Brain pericyte (primary cell): ENCODE measurements around the gene DNPEP.
"Not testable (repeated sequence)": the region's sequence is repeated elsewhere in the genome, so short reads cannot be mapped to it uniquely, and the experiment has no call there.

Experiments
- DNase-seq: peaks from one replicate; pipeline ENCODE4 v3.0.0-alpha.2; 2012; ENCODE audit warnings: low read depth, low spot score

DNPEP gene

DNA sequence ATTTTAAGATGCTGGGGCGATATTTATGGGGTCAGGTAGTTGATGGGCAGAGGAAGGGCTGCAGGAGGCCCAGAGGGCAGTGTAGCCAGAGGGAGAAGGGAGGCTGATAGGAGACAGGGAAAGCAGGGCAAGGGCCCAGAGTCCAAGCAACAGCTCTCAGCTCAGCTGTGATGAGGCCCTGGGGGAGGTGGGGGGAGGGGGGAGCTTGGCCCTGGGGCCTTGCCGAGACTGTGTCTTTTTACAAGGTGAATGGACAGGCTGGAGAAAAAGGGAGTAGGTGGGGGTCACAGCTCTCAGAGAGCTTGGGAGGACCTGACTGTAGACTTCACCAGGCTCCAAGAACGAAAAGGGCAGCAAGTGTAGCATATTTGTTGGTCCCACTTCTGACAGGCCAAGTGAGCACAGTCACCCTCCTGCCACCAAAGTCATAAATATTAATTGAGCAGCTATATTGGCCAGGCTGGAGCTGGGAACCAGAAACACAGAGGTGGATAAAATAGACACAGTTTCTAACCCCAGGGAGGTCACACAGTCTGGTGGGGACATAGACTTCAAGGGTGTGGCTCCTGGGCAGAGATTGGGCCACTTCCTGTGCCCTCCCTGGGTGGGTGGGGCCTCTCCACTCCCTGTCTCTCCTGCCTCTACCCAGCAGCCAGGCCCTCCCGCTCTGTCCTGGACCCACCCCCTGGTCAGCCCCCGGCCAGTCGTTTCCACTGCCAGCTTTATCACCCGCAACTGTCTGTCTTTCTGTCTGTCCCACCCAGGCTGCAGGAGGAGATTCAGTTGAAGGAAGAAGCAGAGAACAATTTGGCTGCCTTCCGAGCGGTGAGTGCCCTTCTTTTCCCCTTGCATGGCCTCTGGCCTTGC is 31.9 kb upstream of the DNPEP start:
- no peak for DNase-seq

GRCh38 chr2:219419012-219419324 is 31.3 kb upstream of the DNPEP start:
- DNase-seq = no peak

GRCh38 chr2:219418155-219419011 is 30.7 kb upstream of the DNPEP start, which contains the start of gene DES:
DES (plus strand) TSS chr2:219418377; CDS start chr2:219418463, 86 bp downstream.
- DNase-seq = no peak

DNA sequence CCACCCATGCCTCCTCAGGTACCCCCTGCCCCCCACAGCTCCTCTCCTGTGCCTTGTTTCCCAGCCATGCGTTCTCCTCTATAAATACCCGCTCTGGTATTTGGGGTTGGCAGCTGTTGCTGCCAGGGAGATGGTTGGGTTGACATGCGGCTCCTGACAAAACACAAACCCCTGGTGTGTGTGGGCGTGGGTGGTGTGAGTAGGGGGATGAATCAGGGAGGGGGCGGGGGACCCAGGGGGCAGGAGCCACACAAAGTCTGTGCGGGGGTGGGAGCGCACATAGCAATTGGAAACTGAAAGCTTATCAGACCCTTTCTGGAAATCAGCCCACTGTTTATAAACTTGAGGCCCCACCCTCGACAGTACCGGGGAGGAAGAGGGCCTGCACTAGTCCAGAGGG is 29.7 kb upstream of the DNPEP start:
- no peak for DNase-seq

DNA sequence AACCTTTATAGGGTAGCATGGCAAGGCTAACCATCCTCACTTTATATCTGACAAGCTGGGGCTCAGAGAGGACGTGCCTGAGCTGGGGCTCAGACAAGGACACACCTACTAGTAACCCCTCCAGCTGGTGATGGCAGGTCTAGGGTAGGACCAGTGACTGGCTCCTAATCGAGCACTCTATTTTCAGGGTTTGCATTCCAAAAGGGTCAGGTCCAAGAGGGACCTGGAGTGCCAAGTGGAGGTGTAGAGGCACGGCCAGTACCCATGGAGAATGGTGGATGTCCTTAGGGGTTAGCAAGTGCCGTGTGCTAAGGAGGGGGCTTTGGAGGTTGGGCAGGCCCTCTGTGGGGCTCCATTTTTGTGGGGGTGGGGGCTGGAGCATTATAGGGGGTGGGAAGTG is 29.2 kb upstream of the DNPEP start:
- DNase-seq = no peak

DNA sequence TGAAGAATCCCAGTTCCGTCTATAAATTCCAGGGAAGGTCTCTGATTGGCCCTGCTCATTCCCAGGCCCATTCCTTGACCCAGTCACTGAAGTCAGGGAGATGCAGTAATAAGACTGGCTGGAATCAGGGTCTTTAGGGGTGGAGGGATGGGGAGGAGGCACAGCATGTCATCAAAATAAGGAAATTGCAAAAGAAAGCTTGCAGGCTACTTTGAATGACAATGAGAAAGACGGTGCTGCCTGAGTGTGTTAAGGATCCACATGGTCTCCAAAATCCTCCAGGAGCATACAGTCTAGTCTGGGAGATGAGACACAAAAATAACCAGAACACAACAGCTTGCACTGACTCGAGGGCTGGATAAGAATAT is 28.5 kb upstream of the DNPEP start:
- DNase-seq = no peak

DNA sequence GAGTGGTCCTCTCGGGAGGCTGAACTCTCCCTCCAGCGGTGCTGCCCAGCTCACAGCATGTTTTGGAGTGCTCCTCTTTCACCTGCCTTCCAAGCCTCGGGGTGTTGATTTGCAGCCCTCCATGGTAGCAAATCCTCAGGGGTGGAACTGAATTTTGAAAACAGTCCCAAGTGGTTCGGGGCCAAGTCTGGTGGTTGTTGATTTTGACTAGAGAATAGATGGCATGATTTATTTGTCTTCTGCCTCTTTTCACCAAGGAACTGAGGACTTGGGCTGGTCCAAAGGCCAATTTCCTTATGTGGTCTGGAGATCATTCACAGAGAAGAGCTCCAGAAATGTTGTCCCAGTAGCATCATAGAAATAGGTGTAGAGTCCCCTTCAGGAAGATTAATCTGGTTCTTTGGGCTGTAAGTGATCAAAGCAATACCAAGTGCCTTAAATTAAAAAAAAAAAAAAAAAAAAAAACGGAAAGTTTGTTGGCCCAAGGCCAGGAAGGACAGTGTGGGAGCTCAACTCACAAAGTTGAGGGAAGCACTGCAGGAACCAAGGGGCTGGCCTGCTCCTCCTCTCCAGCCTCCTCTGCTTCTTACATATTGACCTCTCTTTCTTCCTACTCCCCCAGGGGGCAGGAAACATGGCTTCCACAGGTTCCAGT is 28.0 kb upstream of the DNPEP start:
- no peak for DNase-seq

DNA sequence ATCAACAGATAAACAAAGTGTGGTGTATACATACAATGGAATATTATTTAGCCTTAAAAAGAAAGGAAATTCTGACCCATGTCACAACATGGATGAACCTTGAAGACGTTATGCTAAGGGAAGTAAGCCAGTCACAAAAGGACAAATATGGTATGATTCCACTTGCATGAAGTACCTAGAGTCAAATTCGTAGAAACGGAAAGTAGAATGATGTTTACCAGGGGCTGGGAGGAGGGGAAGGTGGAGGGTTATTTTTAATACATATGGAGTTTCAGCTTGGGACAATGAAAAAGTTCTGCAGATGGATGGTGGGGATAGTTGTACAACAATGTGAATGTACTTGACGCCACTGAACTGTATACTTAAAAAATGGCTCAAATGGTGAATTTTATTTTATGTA is 27.1 kb upstream of the DNPEP start:
- no peak for DNase-seq

DNA sequence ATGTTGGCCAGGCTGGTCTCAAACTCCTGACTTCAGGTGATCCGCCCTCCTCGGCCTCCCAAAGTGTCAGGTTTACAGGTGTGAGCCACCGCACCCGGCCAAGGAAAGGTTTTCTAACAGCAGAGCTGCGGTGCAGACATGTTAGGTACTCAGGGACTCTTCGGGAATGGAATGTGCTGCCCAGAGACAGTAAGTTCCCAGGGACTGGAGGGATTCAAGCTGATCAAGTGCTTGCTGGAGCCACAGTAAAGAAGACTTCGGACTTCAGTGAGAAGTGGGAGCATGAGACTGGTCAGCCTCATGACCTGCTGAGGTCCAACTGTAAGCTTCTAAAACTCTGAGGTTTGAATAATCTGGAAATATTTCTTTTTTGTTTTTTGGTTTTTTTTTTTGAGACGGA is 22.7 kb upstream of the DNPEP start:
- no peak for DNase-seq

DNA sequence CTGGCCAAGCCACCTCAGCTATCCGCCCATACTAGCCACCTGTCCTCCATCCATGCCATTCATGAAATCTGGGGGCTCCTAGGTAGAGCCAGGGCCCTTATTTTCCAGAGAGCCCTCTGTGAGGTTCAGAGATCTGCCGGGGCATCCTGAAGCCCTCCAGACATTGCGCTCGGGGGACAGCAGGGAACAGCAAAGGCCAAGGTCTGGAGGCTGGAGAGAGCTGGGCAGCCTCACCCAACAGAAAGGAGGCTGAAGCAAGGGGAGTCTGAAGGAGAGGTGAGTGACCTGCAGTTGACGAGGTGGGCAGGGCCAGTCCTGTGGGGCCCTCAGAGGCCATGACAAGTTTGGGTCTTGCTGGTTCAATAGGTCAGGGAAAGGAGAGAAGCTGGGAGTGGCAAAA is 21.9 kb upstream of the DNPEP start:
- no peak for DNase-seq

DNA sequence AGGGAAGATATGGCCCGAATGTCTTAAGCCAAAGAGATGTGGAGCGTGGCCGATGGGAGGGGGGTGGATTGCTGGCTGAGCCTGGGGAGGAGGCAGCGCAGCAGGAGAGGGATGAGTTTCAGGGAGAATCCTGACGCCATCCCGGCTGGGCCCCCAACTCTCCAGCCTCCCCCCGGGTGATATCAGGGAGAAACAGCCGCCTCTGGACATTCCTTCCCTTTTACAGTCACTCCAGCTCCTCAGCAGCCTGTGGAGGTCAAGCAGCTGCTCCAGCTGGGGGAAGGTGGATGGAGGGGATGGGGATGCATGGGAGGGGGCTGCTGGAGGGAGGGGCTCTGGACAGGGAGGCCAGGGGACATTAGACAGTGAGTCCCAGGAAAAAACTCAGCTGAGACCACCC is 20.9 kb upstream of the DNPEP start:
- DNase-seq = no peak

DNA sequence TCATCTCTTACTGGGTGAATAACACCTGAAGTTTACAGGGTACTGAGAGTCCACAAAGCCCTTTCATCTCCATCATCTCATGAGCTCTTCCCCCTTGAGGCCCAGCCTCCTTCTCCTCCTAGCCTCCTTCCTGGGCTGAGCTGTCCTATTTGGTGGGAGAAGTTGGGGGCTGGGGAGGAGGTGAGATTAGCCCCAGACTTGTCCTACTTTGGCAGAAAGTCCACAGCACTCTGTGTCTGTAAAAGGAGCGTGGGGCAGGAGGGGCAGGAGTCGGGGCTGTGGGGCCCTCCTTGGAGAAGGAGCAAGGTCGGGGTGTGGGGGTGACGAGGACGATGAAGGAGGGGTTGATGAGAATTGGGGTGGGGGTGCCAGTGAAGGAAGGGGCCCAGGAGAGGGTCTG is 20.5 kb upstream of the DNPEP start:
- DNase-seq = no peak

DNA sequence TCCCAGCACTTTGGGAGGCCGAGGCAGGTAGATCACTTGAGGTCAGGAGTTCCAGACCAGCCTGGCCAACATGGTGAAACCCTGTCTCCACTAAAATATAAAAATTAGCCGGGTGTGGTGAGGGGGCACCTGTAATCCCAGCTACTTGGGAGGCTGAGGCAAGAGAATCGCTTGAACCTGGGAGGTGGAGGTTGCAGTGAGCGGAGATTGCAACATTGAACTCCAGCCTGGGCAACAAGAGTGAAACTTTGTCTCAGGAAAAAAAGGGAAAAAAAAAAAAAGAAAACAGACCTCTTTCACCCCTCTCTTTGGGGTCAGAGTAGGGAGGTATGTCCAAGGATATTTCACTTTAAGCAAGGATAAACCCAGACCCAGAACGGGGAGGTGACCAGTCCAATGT is 19.6 kb upstream of the DNPEP start:
- DNase-seq = not testable (repeated sequence)

DNA sequence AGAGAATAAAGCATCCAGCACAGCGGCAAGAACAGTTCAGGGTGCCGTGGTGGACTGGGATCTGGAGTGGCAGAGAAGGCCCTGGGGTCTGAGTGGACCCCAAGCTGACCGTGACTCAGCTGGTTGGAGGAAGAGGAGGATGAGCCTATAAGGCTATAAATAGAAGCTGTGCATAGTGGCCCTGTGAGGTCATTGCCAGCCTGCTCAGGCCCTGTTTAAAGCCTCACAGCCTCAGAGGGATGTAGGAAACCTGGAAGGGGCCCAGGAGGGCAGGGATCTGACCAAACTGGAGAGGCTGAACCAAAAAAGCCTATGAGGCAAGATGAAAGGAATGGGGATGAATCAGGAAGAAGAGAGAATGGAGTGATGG is 19.1 kb upstream of the DNPEP start:
- DNase-seq = no peak

GRCh38 chr2:219405958-219406860 is 18.5 kb upstream of the DNPEP start:
- no peak for DNase-seq

- no peak for DNase-seq
Observed at GRCh38 chr2:219405451-219405850, 17.7 kb upstream of the DNPEP start.

GRCh38 chr2:219404954-219405353 is 17.2 kb upstream of the DNPEP start:
- no peak for DNase-seq

GRCh38 chr2:219404291-219404910 is 16.7 kb upstream of the DNPEP start:
- DNase-seq = no peak

- no peak for DNase-seq
Observed at GRCh38 chr2:219403861-219404260, 16.1 kb upstream of the DNPEP start.

- peak; percentile 39 for DNase-seq
Observed at GRCh38 chr2:219402665-219403515, 15.2 kb upstream of the DNPEP start.
